ENCODE results near the gene FANK1.

- no peak for TF ChIP-seq CTCF (IDR thresholded peaks at IDR 0.05 in 4 of 5, conservative IDR thresholded peaks at IDR 0.05 in 1 of 5)
- no peak for TF ChIP-seq POLR2A (IDR thresholded peaks at IDR 0.05)
Measured at GRCh38 chr10:126058104-126058503, 161.7 kb downstream of the FANK1 start.
